Activated T-cell treated with anti-CD3 and anti-CD28 coated beads for 1 hour (primary cell): ENCODE measurements around the gene KLHDC8A.

ENCODE experiments used
- DNase-seq: peaks from one replicate; pipeline ENCODE4 v3.0.0-alpha.2; 2020; ENCODE audit warnings: low read depth

Gene KLHDC8A

DNA sequence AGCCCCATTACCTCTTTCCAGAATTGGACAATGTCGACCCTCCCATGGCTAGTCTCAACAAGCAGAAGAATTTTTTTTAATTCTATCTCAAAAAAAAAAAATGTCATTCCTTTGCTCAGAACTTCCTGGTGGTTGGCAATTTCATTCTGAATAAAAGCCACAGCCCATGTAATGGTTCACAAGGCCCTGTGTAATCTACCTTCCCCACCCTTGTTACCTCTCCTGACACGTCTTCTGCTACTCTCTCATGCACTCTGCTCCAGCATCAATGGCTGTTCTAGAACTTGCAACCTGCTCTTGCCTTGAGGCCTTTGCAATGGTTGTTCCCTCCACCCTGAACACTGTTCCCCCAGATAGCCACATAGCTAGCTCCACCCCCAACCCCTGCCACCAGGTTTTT is 60.6 kb downstream of the KLHDC8A start:
- no peak for DNase-seq

DNA sequence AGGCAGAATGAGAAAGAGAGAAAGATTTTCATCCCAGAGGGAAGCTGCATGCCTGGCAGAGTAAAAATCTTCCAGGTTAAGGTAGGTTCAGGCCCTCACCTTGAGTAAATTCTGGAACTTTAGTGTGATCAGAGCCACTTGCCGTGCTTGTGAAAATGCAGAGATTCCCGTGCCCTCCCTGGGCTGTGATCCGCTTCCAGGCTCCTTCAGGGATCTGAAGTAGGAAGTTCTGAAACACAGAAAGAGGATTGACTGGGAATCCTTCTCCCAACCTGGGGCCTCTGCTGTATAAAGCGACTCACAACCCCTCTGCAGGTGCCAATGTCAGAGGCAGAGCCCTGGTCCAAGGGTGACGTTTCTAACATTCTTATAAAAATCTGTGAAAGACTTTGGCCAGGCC is 61.8 kb downstream of the KLHDC8A start:
- DNase-seq, result no peak

DNA sequence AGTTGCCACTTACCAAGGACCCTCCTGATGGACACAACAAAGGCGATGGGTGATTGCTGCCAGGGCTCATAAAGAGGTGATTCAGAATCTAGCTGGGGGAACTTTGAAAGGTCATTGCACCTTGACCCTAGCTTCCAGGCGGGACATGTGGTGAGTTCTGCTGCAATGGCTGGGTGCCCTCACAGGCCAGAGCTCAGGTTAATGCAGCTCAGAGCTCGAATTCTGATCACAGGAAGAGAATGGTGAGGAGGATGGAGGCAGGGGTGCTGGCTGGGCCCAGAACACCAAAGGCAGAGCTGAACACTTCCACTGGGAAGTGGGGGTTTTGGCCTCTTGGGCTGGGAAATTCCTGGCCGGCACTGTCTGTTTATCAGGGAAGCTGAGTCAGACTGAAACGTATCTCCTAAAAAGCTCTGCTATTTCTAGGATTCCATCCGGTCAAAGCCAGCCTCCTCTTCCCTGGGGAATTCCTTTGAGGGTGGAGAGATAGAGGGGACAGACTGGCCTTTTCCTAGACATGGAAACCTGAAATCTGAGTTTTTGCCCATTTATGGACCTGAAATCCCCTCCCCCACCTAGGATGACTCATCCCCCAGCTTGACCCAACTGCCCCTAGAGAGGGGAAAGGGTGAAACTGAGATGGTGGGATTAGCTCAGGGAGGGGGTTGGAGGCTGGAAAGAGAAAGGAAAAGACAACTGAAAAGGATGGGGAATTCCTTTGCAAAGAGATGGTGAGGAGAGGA is 62.4 kb downstream of the KLHDC8A start:
- DNase-seq, result no peak

DNA sequence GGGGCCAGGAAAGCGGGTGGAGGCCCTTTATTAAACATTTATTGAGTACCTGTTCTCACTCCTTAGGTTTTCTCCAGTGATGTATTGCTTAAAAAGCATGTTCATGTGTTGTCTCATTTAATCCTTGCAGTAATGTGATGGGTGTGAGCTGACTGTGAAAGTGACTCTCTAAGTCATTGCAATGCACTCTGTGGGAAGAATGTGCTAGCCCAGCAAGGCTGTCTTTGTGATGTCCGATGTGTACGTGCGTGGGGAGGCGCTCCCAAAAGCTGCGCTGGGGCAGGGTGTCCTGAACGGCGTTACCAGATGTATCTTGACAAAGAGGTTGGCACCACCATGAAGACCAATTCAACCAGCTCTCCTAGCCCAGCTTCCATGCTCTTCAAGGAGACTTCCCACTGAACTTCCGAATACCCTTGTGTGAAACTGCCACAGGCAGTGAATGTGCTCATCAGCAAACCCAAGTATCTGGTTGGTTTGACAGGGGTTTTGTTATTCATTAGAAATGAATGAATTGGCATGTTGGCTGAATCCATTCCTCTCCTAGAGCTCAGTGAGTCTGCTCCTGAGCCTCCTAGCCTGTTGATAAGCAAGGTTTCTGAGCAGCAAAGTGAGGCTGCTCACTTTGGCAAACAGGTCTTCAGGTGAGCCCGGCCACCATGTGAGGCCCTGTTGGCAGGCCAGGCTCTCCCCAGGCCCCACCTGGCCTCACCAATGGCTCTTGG is 63.2 kb downstream of the KLHDC8A start:
- no peak for DNase-seq

DNA sequence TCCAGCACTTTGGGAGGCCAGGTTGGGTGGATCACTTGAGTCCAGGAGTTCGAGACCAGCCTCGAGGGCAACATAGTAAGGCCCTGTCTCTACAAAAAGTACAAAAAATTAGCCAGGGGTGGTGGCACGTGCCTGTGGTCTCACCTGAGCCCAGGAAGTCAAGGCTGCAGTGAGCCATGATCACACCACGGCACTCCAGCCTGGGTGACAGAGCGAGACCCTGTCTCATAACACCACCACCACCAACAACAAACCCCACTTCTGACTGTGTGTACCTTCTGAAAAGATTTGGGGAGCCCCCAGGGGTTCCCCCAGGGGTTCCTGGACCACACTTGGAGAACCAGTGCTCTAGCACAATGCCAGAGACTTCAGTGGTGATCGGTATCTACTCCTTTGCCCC is 65.1 kb downstream of the KLHDC8A start:
- DNase-seq, result no peak

DNA sequence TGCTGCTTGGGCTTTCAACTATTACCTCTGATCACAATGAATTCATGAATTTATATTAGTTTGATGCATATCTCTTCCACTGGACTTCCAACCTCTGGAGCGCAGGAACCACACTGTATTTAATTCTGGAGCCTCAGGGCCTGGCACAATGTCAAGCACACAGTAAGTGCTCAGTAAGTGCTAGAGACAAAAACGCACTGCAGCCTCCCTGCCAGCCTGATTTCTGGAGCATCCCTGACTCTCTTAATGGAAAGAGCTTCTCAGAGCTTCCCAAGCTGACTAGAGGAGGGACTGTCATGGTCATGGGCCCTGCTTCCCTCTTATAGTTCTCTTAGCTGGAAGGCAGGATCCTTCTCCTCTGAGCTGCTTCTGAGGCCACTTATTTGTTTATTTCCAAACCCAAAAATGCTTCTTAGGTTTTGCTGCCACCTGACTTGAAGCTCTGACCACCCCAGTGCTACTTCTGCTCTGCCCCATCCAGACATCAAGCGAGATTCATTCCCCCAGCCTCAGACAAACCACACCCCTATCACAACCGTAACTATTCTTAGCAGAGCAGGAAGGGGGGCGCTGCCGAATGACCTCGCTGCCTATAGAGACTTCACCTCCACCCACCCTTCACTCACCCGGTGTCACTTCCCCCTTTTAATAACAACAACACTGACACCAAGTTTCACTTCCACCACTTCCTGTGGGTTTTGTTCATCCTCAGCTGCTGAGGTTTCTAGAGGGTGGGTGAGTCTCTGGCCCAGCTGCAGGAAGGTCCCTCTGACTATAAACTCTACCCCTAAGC is 68.8 kb downstream of the KLHDC8A start:
- peak; percentile 59 for DNase-seq

DNA sequence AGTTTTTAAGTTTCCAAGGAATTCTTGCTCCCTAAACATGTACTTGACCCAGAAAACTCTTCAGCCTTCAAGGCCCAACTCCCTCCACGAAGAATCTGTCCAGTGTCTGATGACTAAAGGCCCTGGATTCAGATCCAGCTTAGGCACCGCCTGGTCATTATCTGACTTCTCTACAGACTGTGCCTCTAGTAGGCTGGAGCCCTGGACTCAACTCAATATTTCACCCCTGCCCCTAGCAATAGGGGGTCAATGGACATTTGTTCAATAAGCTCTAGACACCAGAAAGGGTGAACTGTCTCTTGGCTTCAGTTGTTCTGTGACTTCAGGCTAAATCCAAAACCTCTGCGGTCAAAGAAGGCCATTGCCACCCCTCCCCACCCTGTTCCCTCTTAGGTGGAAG is 69.6 kb downstream of the KLHDC8A start:
- DNase-seq, result no peak

DNA sequence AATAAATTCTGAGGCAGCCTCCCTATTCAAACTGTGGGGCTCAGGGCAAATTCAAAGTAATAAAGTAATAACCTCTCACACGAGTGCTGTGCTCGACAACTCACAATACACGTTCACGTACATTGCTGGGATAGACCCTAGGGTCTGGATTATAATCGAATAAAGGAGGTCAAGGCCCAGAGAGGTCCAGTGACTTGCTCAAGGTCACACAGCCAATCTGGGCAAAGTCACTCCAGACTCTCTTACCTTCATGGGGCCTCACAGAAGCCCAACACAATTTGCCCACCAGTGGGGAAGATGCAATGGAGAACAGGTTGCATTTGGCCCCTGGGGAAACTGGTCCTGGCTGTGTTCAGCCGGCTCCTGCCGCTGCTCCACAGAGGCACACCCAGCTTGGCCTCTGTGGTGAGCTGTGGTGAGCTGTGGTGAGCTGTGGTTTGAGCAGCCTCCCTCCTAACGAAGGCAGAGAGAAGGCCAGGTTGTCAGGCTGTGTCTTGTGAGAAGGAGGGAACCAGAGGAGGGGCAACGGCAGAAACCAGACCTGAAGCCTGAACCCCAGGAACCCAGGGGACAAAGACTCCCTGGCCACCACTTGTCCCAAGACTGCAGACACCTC is 70.3 kb downstream of the KLHDC8A start:
- peak; percentile 48 for DNase-seq
